OCI-LY3 (cell line): ENCODE measurements around the gene AKAP9.

ENCODE experiments used
- CTCF ChIP-seq: fragments of 200-600, 300-600 bp; sonication (generic); IDR thresholded peaks from 2 replicates; pipeline ENCODE4 v1.5.1; 2014; ENCODE audit warnings: antibody characterized with exemption, low read length, low read depth
- EZH2phosphoT487 ChIP-seq: fragments of 200-600 bp; shearing (Covaris generic); IDR thresholded peaks from 2 replicates; pipeline ENCODE4 v1.6.1; 2018; ENCODE audit warnings: antibody characterized with exemption, mixed run types, low read depth

- TF ChIP-seq CTCF (no peak), EZH2phosphoT487 (no peak)
Observed at GRCh38 chr7:92092210-92092609, 151.5 kb downstream of the AKAP9 start.
